NCI-H146 treated with DMSO at 0.1 percent for 48 hours (cell line): ENCODE results near the gene PIGM.

ENCODE experiments used
- DNase-seq: peaks from one replicate; lab custom pipeline; 2025; ENCODE audit not compliant: unreplicated experiment; lab: John Stamatoyannopoulos, UW

The PIGM gene

DNA sequence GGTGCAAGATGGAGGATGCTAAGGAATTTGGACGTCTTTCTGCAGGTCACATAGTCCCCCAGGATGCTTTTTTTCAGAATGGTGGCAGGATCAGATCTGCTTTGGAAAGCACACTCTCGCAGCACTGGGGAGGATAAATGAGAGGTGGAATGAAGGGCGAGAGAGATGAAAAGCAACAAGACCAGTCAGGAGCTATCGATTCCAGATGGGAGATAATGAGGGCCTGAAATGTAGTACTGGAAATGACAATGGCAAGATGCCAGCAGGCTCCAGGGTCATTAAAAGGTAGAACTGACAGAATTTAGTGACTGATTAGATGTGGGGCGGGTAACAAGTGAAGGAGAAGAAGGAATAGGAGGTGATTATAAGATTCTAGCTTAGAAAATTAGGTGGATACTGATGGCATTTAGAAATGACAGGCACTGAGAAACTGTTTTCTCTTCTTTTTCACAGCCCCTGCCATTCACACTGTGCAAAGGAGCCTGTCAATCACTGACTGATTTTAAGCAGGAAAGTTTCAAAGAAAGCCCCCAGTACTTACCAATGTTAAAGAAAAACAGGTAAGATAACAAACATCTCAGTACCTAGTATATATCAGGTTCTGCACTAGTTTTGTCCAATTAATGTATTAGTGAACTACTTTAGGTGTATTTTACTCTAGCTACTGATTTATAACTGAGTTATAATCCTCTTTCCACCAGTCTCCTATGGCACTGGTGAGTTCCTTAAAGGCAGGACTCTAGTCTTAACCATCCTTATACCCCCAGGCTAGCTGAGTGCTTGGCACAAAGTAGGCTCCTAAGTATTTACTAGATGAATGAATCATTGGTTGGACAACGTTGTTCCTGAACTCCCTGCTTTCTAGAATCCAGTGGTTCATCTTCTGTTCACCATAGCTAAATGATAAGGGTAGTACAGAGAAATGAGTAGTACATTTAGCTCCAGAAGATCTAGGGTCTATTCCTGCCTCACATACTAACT lies 9.2 kb downstream of the PIGM start:
- DNase-seq = peak; percentile 30

DNA sequence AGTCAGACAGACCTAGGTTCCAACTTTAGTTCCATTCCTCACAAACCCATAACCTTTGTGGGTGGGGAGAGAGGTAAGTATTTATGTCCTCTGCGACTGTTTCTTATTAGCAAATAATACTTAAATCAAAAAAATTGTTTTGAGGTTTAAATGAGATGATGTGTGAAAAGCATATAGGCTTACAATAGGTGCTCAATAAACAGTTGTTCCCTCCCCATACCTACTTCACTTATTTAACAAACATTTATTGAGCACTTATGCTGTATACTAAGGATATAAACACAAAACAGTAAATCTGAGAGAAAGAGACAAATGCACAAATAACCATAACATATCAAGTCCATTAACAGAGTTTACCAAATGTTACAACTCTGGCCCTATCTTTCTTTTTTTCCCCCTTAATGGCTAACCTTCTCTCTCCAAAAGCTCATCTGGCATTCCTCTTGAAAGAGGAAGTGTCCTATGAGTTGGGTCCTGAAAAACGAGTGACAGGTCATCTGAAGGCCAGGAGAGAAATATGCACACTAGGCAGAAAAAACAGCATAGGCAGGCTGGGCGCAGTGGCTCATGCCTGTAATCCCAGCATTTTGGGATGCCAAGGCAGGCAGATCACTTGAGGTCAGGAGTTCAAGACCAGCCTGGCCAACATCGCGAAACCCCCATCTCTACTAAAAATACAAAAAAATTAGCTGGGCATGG lies 10.3 kb downstream of the PIGM start:
- no peak for DNase-seq

DNA sequence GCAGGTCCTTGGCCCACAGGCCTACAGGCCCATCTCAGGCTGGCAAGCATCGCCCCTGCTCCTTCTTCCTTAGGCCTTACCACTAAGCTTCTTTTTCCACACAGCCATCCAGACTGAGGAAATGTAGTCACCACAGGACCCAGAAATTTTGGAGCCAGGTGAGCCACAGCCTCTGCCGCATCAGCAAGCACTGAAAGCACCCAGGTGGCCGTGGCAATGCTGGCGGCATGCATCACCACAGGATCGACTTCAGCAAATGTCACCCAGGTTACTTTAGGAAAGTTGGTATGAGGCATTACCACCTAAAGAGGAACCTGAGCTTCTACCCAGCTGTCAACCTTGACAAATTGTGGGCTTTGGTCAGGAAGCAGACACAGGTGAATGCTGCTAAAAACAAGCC lies 11.6 kb downstream of the PIGM start:
- DNase-seq = no peak

DNA sequence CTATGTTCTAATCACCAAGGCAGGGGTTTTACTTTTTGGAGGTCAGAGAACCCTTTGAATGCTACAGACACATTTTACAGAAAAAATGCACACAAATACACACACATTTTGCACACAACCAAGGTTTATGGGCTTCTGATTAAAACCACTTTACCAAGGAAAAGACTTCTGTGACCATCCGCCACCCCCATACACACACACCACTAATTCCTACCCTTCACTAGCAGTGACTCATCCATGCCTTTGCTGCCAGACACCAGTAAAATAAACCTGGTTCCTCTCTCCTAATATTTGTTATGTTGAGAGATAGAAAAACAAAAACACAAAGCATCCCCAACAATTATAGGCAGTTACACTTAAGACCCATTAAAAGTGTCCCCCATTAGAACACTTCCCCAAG lies 12.9 kb downstream of the PIGM start:
- DNase-seq = no peak

DNA sequence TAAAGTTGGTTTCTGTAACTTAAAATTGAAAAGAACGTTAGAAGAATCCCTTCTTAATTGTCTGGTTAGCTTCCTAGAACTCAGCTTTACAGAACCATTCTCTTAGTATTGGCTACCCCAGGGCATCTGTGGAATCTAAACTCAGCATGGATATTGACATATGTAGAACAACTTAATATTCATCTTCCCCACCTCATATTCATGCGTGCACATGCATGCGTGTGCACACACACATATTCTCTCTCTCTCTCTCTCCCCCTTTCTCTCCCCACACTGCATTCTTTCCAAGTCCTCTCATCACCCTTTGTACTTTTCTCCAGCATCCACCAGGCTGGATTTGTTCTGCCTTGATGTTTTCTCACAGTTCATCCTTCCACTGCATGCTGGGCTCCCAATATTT lies 13.4 kb downstream of the PIGM start:
- no peak for DNase-seq

DNA sequence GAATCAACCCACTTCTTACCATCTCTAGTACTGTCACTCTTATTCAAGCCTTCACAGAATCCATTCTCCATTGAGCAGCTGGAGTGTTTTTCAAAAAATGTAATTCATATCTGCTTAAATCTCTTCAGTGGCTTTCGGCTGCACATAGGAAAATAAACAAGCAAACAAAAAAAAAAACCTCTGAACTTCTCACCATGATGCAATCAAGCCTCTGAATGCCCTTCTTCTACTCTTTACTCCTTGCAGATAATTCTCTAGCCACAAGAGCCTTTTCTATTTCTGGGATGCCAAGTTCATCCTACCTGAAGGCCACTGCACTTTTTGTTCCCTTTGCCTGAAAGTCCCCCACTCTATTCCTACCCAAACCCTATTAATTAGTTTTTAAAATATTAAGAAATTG lies 14.2 kb downstream of the PIGM start:
- DNase-seq = no peak

DNA sequence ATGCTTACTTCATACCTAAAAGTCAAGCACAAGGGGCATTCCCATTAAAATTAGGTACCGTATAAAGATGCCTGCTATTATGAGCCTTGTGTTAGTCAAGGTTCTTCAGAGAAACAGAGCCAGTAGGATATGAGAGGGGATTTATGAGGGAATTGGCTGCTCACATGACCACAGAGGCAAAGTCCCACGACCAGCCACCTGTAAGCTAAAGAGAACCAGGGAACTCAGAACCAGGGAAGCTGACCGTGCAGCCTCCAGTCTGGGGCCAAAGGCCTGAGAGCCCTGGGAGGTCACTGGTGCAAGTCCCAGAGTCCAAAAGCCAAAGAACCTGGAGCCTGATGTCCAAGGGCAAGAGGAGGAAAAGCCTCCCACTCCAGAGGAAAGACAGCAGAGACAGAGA lies 20.0 kb downstream of the PIGM start:
- DNase-seq = no peak

DNA sequence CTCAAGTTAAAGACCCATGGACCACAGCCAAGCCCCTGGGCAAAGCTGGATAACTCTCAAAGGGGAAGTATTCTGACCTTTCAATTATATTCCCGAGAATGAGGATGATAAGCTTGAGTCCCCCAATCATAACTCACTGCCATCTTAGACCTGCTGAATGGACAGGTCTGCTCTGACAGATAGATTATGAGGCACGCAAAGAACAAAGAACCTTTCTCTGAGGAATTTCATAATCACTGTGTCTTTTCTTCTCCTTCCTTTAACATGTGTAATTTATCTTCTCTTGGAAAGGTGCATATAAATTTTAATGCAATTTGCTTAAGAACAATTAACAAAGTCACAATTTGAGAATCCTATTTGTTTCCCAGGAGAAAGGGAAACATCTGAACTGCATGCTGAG lies 22.0 kb downstream of the PIGM start:
- no peak for DNase-seq

DNA sequence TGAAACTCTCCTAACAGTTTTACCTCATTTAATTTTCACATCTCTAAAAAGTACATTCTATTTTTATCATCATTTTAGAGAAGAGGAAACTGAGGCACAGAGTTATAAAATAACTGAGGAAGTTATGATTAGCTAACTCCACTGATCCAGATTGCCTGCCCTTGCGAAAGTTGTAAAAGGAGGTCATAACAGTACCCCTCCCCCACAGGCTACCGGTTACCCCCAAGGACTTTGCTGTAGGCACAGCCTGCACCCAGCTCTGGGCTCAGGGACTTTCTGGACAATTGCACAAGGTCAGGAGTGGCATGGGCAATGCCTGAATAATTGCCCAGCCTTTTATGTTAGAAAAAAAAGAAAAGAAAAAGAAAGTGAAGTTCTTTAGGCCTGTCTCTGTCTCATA lies 22.7 kb downstream of the PIGM start:
- DNase-seq = no peak

DNA sequence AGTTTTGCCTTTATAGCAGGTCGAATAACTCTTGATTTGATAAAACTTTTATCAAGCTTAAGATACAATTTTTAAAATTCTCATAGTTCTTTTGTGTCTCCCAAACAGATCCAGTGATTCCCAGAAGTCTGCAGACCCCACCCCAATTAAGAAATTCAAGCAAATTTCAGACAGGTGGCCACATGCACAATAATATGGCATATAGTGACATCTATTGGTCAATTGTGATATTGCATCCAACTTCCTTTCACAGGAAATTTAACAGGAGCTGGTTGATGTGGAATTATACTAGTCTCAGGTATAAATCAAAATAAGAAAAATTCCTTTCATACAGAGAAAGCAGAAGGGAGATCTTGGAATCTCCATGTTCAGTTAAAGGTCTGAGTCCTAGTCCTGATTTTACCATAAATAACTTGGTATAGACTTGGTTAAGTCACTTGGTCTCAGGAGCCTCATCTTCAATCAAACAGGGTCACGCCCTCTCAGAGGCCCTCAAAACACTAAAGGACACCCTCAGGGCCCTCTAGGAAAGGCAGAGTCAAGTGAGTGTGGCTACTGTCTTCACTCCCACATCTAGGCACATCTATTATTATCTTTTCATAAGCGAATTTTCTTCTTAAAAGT lies 24.1 kb downstream of the PIGM start:
- DNase-seq = peak; percentile 5

DNA sequence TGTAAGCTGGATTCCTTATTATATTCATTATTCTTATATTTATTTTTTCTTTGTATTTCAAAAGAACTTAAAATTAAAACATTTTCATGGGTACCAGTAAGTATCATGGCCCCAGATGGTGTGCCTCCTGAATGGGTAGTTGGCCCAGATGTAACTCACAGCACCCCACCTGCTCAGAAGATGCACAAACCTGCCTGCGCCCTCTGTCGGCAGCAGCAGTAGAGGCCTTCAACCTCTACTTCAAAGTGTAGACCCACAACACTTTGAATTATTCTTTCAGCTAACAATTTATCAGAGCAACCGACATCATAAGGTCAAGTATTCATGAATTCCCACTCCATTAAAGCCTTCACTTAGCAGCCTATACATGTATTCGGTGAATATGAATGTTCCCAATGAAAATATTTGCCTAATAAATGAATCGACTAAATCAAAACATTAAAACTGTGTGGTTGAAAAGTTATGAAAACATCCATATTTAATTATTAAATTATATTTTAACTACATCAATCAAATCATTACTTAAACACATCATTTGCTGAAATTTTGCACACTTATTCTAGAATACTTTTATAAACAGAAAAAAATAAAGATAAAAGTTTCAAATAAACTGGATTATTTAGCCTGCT lies 25.4 kb downstream of the PIGM start:
- peak; percentile 12 for DNase-seq

DNA sequence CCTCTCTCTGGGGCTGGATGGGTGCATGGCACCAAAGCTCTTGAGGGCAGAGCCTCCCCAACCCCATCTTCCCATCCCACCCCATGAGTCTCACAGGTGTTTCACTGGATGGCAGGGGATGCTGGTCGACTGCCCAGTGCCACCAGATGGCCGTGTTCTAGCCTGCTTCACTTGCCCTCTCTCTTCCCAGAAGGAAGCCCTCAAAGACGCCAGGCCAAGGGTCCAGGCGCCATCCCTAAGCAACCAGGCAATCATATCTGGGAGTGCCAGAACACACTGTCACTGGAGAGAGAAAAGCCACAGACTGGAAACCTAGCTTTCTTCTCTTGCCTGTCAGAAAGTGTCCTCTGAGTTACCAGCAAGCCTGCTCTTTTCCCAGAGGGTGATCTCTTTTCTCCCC lies 26.7 kb downstream of the PIGM start:
- no peak for DNase-seq

DNA sequence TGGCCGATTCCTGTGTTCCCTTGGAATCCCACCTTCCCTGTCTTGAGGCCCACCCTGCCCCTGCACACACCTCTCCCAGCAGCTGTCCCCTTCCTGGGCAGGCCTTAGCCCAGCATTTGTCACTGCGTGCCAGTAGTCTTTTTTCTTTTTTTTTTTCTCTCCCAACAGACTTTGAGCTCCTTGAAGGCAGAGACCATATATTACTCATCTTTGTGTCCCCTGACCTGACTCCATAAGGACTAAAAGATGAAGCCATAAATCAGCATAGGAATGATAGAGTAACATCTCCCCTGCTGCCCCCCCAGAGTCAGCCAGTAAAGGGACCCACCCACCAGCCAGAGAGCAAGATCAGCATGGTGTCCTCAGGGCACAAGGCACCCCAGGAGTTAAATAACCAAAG lies 27.4 kb downstream of the PIGM start:
- DNase-seq = no peak

DNA sequence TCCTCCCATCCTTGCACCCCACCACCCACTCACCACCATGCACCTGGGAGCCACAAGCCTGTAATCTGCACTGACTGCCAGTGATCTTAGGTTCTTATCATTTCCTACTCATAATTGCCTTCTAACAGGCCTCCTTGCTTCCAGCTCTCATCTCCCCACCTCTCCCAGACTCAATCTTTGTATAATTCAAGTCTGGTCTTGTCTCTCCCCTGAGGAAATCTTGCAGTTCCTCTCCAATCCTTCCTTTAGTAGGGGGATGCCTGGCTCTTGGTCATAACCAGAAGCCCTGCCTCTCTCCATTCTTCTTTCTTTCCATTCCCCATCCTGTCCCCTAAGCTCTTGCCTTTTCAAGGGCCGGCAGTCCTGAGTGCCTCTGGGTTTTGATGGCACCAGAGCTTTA lies 27.8 kb downstream of the PIGM start:
- DNase-seq = no peak

DNA sequence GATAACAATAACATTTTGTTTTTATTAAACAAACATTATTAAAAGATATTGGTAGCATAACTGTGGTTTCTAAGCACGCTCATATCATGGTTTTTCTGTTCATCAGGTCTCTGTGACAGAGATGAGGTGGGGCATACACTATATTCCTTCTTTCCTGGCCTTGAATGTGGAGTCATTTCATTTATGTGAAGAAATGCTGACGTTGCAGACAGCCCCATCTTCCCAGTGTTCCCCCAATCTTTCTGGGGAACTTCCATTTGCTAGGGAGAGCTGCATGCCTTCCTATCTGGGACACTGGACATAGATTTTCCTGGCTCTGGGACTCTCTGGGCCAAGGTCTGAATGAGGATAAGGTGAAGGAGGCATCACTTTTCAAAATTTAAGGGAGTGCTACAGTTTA lies 30.4 kb downstream of the PIGM start:
- no peak for DNase-seq

DNA sequence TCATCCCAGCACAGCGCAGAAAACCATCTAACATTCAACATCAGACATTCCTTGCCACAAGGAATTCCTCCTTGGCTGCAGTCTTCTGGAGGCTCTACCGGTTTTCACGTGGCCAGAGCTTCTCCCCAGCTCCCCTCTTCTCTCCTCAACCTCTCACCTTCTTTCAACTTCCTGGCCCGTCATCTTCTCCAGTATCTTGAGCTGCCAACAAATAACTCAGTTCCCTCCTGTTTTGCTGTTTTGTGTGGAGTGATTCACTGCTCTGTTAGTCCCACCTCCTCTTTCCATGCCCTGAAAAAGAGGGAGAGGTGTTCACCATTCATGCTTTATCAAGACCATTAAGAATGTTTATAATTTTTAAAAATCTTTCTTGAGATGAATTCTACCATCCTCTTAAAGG lies 32.6 kb downstream of the PIGM start:
- no peak for DNase-seq

DNA sequence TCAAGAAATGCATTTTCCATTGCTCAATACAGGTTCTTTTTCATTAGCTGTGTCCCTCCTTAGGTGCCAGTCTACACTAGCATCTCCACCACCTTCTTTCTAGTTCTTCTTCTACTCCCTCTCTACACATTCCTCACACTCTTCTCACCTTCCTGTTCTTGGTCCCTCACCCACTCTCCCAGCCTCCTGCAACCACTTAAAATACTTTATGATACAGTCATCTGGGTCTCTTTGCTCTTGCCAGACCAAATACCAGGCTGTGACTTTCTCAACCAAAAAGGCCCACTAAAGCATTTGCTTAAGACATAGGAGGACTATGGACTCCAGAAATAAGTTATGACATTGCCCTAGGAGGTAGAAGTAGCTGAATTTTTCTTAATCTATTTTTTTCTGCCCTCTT lies 35.1 kb downstream of the PIGM start:
- no peak for DNase-seq

DNA sequence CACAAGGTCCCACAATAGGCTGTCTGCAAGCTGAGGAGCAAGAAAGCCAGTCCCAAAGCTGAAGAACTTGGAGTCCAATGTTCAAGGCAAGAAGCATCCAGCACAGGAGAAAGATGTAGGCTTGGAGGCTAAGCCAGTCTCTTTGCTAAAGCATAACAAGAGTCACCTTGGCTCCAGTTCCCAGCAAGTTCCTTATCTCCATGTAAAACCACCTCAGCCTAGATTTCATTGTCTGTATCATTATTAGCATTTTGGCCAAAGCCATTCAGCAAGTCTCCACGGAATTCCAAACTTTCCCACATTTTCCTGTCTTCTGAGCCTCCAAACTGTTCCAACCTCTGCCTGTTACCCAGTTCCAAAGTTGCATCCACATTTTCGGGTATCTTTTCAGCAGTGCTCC lies 36.9 kb downstream of the PIGM start:
- DNase-seq = no peak

DNA sequence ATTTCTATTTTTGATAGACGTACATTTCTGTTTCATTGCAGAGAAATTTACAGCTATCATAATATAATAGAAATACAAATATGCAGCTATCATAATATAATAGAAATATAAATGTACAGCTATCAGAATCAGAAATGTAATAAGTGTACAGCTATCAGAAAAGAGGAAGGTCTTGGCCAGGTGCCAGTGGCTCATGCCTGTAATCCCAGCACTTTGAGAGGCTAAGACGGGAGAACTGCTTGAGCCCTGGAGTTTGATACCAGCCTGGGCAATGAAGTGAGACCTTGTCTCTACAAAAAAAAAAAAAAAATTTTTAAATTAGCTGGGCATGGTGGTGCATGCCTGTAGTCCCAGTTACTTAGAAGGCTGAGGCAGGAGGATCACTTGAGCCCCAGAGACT lies 37.9 kb downstream of the PIGM start:
- DNase-seq = no peak

DNA sequence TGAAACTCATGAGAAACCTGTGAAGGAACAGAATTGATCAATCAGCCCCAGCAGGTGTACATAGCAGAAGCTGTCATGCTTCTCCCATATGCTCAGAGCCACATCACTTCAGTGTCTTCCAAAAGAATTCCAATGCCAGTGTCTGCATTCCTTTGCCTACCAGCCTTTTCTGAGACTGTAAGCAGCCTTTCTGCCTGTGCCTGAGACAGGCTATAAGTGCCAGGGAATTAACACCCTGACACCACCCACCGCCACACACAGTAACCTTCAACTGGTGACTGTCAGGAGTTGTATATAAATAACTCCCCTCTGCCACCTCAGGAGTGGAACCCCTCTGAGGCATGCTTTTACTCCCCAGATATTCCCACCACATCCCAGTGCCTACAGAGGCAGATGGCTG lies 39.6 kb downstream of the PIGM start:
- DNase-seq = no peak

DNA sequence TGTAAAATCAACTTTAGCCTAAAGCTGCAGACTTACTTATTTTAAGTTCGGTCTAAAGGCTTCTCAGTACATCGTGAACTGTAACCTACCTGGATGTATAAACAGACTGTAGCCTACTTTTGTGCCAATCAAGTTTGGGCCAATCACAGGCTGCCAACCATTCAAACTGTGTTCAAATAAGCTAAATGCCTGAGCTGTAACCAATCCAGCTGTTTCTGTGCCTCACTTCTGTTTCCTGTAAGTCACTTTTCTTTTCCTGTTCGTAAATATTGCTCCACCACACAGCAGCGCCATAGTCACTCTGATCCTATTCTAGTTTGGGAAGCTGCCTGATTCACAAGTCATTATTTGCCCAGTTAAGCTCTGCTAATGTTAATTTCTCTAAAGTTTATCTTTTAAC lies 40.3 kb downstream of the PIGM start:
- no peak for DNase-seq

DNA sequence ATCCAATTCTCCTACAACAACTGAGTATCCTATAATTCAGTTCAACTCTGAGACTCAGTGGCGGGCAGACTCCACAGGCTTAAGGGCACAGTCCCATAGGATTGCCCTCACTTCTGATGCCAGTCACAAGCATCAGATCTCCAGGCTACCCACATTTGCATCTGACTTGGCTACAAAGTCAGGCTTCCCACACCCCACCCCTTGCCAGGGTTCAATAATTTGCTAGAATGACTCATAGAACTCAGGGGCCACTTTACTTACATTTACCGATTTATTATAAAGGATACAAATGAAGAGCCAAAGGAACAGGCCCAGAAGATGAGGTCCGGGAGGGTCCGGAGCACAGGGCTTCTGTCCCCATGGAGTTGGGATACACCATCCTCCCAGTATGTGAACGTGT lies 41.8 kb downstream of the PIGM start:
- DNase-seq = no peak
